ENCODE measurements around the gene GNB1.

The GNB1 gene

DNA sequence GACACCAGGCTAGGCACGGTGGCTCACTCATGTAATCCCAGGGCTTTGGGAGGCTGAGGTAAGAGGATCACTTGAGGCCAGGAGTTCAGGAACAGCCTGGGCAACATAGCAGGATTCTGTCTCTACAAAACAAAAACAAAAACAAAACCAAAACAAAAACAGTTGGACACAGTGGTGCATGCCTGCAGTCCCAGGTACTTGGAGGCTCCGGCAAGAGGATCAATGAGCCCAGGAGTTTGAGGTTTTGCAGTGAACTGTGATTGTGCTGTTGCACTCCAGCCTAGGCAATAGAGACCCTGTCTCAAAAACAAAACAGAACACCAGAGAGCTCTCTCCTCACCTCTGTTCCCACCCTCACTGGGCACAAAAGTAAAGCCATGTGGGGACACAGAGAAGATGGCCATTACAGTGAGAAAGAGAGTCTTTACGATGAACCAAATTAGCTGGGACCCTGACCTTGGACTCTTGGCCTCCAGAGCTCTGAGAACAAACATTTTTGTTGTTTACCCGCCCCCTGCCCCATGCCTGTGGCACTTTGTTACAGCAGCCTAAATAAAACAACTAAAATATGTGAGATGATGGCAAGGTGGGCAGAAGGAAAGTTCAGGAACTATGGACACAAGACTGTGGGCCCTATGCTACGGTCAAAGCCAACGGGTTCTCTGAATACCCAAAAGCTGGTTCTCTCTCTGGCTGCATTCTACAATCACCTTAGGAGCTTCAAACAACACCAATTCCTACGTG lies 122.5 kb downstream of the GNB1 start:
- no peak for TF ChIP-seq EZH2 (IDR thresholded peaks at IDR 0.05; ENCODE audit: borderline replicate concordance, low read depth, low read length, severe bottlenecking)
- TF ChIP-seq, protein P1, sequence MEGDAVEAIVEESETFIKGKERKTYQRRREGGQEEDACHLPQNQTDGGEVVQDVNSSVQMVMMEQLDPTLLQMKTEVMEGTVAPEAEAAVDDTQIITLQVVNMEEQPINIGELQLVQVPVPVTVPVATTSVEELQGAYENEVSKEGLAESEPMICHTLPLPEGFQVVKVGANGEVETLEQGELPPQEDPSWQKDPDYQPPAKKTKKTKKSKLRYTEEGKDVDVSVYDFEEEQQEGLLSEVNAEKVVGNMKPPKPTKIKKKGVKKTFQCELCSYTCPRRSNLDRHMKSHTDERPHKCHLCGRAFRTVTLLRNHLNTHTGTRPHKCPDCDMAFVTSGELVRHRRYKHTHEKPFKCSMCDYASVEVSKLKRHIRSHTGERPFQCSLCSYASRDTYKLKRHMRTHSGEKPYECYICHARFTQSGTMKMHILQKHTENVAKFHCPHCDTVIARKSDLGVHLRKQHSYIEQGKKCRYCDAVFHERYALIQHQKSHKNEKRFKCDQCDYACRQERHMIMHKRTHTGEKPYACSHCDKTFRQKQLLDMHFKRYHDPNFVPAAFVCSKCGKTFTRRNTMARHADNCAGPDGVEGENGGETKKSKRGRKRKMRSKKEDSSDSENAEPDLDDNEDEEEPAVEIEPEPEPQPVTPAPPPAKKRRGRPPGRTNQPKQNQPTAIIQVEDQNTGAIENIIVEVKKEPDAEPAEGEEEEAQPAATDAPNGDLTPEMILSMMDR (IDR thresholded peaks at IDR 0.05; ENCODE audit: borderline replicate concordance, extremely low read depth, low read length, poor library complexity, severe bottlenecking): no peak

GRCh38 chr1:1764876-1765470 lies 125.9 kb downstream of the GNB1 start:
- no peaks in the 10 kb centered on the region for H3K27me3 ChIP-seq (ENCODE audit: insufficient read depth, low read length, poor library complexity)
- ATAC-seq (ENCODE audit: insufficient read depth, low read depth): no peak
- H4K20me1 ChIP-seq (ENCODE audit: insufficient read depth, low read length): peaks cover 41% of the 10 kb centered on the region; the same call in 1 of the 2 replicates
- no peaks in the 10 kb centered on the region for H3K9me3 ChIP-seq (ENCODE audit: insufficient read depth, low read length, severe bottlenecking)
- DNase-seq: no peak
- no peak overlapping the region for H3K27ac ChIP-seq (ENCODE audit: low read length)
- H3K79me2 ChIP-seq (ENCODE audit: insufficient read depth, low read length): peaks cover 69% of the 10 kb centered on the region
- no peaks in the 10 kb centered on the region for H3K4me1 ChIP-seq (ENCODE audit: insufficient read depth, low read length)
- no peak for TF ChIP-seq EZH2 (IDR thresholded peaks at IDR 0.05; ENCODE audit: borderline replicate concordance, low read depth, low read length, severe bottlenecking)
- TF ChIP-seq, protein P1 (IDR thresholded peaks at IDR 0.05; ENCODE audit: borderline replicate concordance, extremely low read depth, low read length, poor library complexity, severe bottlenecking): no peak
- no peak overlapping the region for H2AFZ ChIP-seq (ENCODE audit: low read depth, low read length)
- H3K4me2 ChIP-seq (ENCODE audit: insufficient read depth, low read length): no peak overlapping the region
- no peak overlapping the region for H3K9ac ChIP-seq (ENCODE audit: low read depth, low read length)
- peaks cover 61% of the 10 kb centered on the region for H3K36me3 ChIP-seq (ENCODE audit: insufficient read depth, low read length)
- no peak overlapping the region for H3K4me3 ChIP-seq (ENCODE audit: low read depth in 1 of 2, low read length in 2 of 2)

More for the DNA sequence above, 122.5 kb downstream of the GNB1 start:
- peaks cover 52% of the 10 kb centered on the region for H3K36me3 ChIP-seq (ENCODE audit: insufficient read depth, low read length)
- no peak overlapping the region for H3K4me3 ChIP-seq (ENCODE audit: low read depth in 1 of 2, low read length in 2 of 2)
- H3K79me2 ChIP-seq (ENCODE audit: insufficient read depth, low read length): peaks cover 86% of the 10 kb centered on the region
- H4K20me1 ChIP-seq (ENCODE audit: insufficient read depth, low read length): peaks cover 28% of the 10 kb centered on the region; the same call in 1 of the 2 replicates
- ATAC-seq (ENCODE audit: insufficient read depth, low read depth): no peak
- H3K4me2 ChIP-seq (ENCODE audit: insufficient read depth, low read length): no peak overlapping the region
- no peak overlapping the region for H3K27ac ChIP-seq (ENCODE audit: low read length)
- H3K27me3 ChIP-seq (ENCODE audit: insufficient read depth, low read length, poor library complexity): no peaks in the 10 kb centered on the region
- H3K4me1 ChIP-seq (ENCODE audit: insufficient read depth, low read length): no peaks in the 10 kb centered on the region
- H3K9ac ChIP-seq (ENCODE audit: low read depth, low read length): no peak overlapping the region
- no peak for DNase-seq
- H3K9me3 ChIP-seq (ENCODE audit: insufficient read depth, low read length, severe bottlenecking): peaks cover 5% of the 10 kb centered on the region
- no peak overlapping the region for H2AFZ ChIP-seq (ENCODE audit: low read depth, low read length)

- Histone ChIP-seq H3K36me3 (ENCODE audit: insufficient read depth, low read length) (peaks cover 69% of the 10 kb centered on the region), H3K9ac (ENCODE audit: low read depth, low read length) (no peak overlapping the region), H3K27ac (ENCODE audit: low read length) (no peak overlapping the region), H3K79me2 (ENCODE audit: insufficient read depth, low read length) (peaks cover 66% of the 10 kb centered on the region), H3K27me3 (ENCODE audit: insufficient read depth, low read length, poor library complexity) (no peaks in the 10 kb centered on the region), H3K4me3 (ENCODE audit: low read depth in 1 of 2, low read length in 2 of 2) (no peak overlapping the region), H4K20me1 (ENCODE audit: insufficient read depth, low read length) (peaks cover 49% of the 10 kb centered on the region), H3K9me3 (ENCODE audit: insufficient read depth, low read length, severe bottlenecking) (no peaks in the 10 kb centered on the region), H3K4me1 (ENCODE audit: insufficient read depth, low read length) (no peaks in the 10 kb centered on the region), H2AFZ (ENCODE audit: low read depth, low read length) (no peak overlapping the region), H3K4me2 (ENCODE audit: insufficient read depth, low read length) (no peak overlapping the region)
- TF ChIP-seq, protein P1 (IDR thresholded peaks at IDR 0.05; ENCODE audit: borderline replicate concordance, extremely low read depth, low read length, poor library complexity, severe bottlenecking): no peak
- TF ChIP-seq EZH2 (IDR thresholded peaks at IDR 0.05; ENCODE audit: borderline replicate concordance, low read depth, low read length, severe bottlenecking): no peak
- ATAC-seq (ENCODE audit: insufficient read depth, low read depth): no peak
- no peak for DNase-seq
Observed at GRCh38 chr1:1763657-1764621, 126.9 kb downstream of the GNB1 start.

All from DND-41 (cell line).